Calu3 (cell line): Measurements from ENCODE around the gene IQSEC3. TPM values are rescaled to one million over a fixed set of nuclear protein-coding genes. Genes with fewer than 3 reads are reported as not detected.

Experiments used
- BruUV-seq: library from RNA; stranded (reverse); fragments of 400-500 nt; replicated peaks from 2 replicates; lab custom pipeline; 2021; lab: Mats Ljungman, UMichigan
- CTCF ChIA-PET: fragments of 300-600 bp; sonication (Branson Sonifier 250); formaldehyde crosslinking; loops from one replicate; lab custom pipeline; 2022; ENCODE audit warnings: antibody characterized with exemption; lab: Charles Lee
- DNase-seq: peaks from one replicate; pipeline ENCODE4 v3.0.0; 2022
- H3K27ac Mint-ChIP-seq: one replicate; pipeline ENCODE4 v1.8.0; 2022; ENCODE audit warnings: mixed read lengths; ENCODE audit not compliant: unreplicated experiment
- H3K27me3 Mint-ChIP-seq: one replicate; pipeline ENCODE4 v1.8.0; 2022; ENCODE audit warnings: mixed read lengths; ENCODE audit not compliant: unreplicated experiment
- H3K36me3 Mint-ChIP-seq: one replicate; pipeline ENCODE4 v1.8.0; 2022; ENCODE audit warnings: mild to moderate bottlenecking, moderate library complexity, mixed read lengths; ENCODE audit not compliant: insufficient read depth, unreplicated experiment
- H3K4me1 Mint-ChIP-seq: one replicate; pipeline ENCODE4 v1.8.0; 2022; ENCODE audit warnings: mild to moderate bottlenecking, low read depth, mixed read lengths; ENCODE audit not compliant: unreplicated experiment
- H3K4me3 Mint-ChIP-seq: one replicate; pipeline ENCODE4 v1.8.0; 2022; ENCODE audit warnings: mild to moderate bottlenecking, low read depth, moderate library complexity, mixed read lengths; ENCODE audit not compliant: unreplicated experiment
- H3K9me3 Mint-ChIP-seq: one replicate; pipeline ENCODE4 v1.8.0; 2022; ENCODE audit warnings: low read depth, mixed read lengths; ENCODE audit not compliant: unreplicated experiment
- intact Hi-C: fragments of 100-400 bp; cut with micrococcal nuclease; formaldehyde crosslinking; loops from one replicate; pipeline ENCODE4 v1.10.0; 2022; ENCODE audit not compliant: unreplicated experiment
- total RNA-seq: library from RNA; stranded (reverse); gene quantifications from 2 replicates; pipeline ENCODE4 v1.2.3, GENCODE V29; 2022
- TF ChIP-seq, protein P1 (sequence below): fragments of 200-600 bp; IDR thresholded peaks from one replicate; pipeline ENCODE4 v1.8.0; 2022; ENCODE audit warnings: antibody characterized with exemption; ENCODE audit not compliant: unreplicated experiment

IQSEC3 gene
- total RNA-seq, 1 experiment from 2014 or later: not detected

DNA sequence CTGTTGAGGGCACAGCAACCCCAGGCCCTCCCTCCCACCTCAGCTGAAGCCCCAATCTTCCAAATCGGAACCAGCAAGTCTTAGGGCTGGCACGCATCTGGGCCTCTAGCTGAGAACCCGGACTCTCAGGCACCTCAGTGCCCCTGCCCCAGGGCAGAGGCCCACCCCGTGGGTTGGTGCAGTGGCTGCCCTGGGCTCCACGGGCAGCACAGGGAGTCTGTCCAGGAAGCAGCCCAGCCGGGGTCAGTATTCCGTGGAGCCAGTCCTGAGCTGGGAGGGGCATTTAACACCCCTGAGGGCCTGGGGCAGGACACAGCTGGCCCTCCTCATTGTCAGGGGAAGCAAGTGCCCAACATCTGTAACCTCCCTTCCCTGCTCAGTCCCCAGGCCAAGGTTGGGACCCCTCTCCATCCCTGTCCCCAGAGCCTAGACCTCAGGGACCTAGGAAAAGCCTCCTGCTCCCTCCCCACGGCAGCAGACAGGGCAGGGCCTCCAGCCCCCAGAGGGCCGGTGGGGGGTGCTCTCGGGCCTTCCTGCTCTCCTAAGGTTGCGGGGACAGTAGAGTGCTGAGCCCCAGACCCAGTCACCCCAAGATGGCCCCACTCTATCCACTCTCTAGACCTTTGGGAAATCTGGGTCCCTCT, 110.9 kb downstream of the IQSEC3 start:
- Mint-ChIP-seq H3K27me3 (peaks cover 35% of the 10 kb centered on the region), H3K4me1 (peaks cover 12% of the 10 kb centered on the region), H3K9me3 (no peaks in the 10 kb centered on the region), H3K4me3 (no peak overlapping the region), H3K27ac (no peak overlapping the region), H3K36me3 (no peaks in the 10 kb centered on the region)
- DNase-seq: no peak
- TF ChIP-seq, protein P1, sequence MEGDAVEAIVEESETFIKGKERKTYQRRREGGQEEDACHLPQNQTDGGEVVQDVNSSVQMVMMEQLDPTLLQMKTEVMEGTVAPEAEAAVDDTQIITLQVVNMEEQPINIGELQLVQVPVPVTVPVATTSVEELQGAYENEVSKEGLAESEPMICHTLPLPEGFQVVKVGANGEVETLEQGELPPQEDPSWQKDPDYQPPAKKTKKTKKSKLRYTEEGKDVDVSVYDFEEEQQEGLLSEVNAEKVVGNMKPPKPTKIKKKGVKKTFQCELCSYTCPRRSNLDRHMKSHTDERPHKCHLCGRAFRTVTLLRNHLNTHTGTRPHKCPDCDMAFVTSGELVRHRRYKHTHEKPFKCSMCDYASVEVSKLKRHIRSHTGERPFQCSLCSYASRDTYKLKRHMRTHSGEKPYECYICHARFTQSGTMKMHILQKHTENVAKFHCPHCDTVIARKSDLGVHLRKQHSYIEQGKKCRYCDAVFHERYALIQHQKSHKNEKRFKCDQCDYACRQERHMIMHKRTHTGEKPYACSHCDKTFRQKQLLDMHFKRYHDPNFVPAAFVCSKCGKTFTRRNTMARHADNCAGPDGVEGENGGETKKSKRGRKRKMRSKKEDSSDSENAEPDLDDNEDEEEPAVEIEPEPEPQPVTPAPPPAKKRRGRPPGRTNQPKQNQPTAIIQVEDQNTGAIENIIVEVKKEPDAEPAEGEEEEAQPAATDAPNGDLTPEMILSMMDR: no peak
- BruUV-seq: no TSS peak
- CTCF ChIA-PET: interaction anchor here (0.6 kb wide), 2 partner anchors 23 to 110 kb away, joined by 3 to 5 read pairs; no protein-coding TSS in a partner anchor
- intact Hi-C loops: no loop called here

DNA sequence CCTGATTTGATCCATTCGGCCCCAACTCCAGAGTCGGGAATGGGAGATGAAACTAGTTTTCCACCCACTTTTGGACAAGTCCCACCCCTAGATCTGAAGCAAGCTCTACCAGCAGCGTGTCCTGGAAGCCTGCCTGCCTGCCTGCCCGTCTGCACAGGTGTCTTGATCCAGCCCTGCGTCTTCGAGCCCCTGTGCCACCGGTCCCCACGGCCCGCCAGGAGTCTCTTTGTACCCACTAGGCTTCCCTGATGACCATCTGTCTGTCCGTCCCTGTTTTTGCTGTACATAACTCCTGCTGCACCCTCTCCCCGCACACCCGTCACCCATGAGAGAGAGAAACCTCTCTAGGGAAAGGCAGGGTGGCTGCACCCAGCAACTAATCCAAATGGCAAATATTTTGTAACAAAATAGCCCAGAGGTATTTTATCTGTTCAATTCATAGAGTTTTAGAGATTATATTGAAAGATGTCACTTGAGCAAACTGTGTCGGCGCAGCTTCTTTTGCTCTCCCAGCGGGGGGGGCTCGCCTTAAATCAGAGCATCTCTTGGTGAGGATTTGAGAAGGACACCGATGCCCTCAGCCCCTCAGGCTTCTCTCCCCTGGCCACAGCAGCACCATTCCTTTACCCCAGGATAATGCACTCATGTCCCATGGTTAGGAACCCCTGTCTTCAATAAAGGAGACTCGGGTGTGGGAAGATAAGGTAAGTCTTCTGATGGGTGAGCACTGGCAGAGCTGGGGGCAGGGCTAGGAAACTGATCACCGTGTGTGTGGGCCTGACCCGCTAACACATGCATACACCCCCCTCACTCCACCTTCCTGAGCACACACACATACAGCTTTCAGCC, 111.6 kb downstream of the IQSEC3 start:
- peaks cover 19% of the 10 kb centered on the region for H3K4me1 Mint-ChIP-seq
- CTCF ChIA-PET: no interaction called here
- DNase-seq: no peak
- intact Hi-C loops: no loop called here
- H3K36me3 Mint-ChIP-seq: no peaks in the 10 kb centered on the region
- H3K27me3 Mint-ChIP-seq: peaks cover 27% of the 10 kb centered on the region
- no TSS peak for BruUV-seq
- TF ChIP-seq, protein P1: no peak
- H3K9me3 Mint-ChIP-seq: no peaks in the 10 kb centered on the region
- H3K4me3 Mint-ChIP-seq: no peak overlapping the region
- no peak overlapping the region for H3K27ac Mint-ChIP-seq

DNA sequence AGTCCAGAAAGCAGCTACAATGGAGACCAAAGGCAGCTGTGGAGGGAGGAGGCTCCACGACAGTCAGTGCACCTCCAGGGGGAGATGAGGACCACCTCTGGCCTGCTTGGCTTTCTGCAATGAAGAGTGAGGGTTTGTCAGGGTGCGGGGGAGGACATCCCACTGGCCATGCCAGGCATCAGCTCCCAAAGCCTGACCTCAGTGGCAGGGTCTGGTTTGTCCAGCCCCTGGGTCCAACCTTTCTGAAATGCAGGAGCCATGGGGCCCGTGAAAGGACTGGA, 112.2 kb downstream of the IQSEC3 start:
- BruUV-seq: no TSS peak
- intact Hi-C loops: no loop called here
- no peaks in the 10 kb centered on the region for H3K36me3 Mint-ChIP-seq
- TF ChIP-seq, protein P1: no peak
- DNase-seq: no peak
- no peaks in the 10 kb centered on the region for H3K9me3 Mint-ChIP-seq
- H3K4me1 Mint-ChIP-seq: peaks cover 19% of the 10 kb centered on the region
- CTCF ChIA-PET: no interaction called here
- no peak overlapping the region for H3K27ac Mint-ChIP-seq
- no peak overlapping the region for H3K4me3 Mint-ChIP-seq
- peaks cover 21% of the 10 kb centered on the region for H3K27me3 Mint-ChIP-seq

DNA sequence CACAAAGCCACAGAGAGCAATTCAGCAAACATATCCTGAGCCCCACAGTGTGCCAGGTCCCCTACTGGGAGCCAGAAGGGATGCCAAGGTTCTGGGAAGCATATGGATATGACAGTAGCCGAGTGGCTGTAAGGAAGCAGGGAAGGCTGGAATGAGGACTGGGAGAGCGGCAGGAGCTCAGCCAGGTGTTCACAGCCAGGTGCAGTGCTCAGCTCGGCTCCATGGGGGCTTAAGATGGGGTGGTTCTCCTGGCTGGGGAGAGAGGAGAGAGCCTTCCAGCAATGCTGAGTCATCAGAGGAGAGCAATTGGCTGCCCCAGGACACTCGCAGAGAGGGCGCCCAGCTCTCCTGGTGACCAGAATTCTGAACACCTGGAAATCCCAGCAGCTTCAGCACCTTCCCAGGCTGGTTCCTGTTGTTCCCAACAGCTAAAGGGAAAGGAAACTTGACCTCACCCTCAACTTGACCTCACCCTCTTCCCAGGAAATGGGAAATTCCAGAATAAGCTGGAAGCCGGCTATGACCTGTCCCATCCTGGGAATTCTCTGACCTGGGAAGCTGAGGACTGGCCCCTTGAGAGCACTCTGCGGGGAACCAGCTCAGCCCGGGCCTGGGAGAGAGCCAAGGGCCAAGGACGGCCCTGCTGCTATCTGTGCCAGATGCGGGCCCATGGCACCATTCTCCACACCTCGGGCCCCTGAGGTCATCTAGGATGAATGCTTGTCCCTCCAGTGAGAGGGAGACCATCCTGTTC, 112.7 kb downstream of the IQSEC3 start:
- H3K4me1 Mint-ChIP-seq: peaks cover 19% of the 10 kb centered on the region
- no peaks in the 10 kb centered on the region for H3K36me3 Mint-ChIP-seq
- TF ChIP-seq, protein P1: no peak
- no peaks in the 10 kb centered on the region for H3K9me3 Mint-ChIP-seq
- CTCF ChIA-PET: no interaction called here
- intact Hi-C loops: no loop called here
- BruUV-seq: no TSS peak
- DNase-seq: no peak
- H3K27ac Mint-ChIP-seq: no peak overlapping the region
- H3K4me3 Mint-ChIP-seq: no peak overlapping the region
- H3K27me3 Mint-ChIP-seq: peaks cover 19% of the 10 kb centered on the region
